Measurements from ENCODE around the gene CCDC182.

DNA sequence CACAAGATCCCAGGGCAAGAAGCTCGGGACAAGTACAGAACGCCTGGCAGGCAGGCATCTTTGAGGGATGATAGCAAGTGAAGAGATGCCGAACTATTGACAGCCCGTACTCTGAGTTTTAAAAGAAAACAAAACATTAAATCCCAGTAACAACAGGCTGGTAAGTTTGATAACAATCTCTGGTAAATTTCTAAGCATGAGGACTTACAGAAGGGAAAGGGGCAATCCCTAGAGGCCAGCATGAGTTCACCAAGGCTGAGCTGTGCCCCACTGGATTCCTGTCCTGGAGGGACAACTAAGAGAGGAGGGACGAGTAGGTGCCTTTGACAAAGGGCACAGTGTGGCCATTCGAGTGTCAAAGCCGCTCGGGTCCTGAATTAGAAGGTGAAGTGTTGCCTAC, 26.2 kb downstream of the CCDC182 start:
- TF ChIP-seq CHD2 (IDR thresholded peaks at IDR 0.05; ENCODE audit: low read length, partially characterized antibody) (no peak), RXRA (IDR thresholded peaks at IDR 0.05; ENCODE audit: borderline replicate concordance, low read depth) (no peak)

All from SK-N-SH (cell line).